Lower leg skin (tissue), 3 donors: ENCODE results near the gene ORMDL1.

Experiments used
- CTCF ChIP-seq, 3 donors: fragments of 450-650 bp; IDR thresholded peaks; one replicate each; pipeline ENCODE4 v1.5.1; 2016; ENCODE audit warnings: antibody characterized with exemption in 3 of 3, mild to moderate bottlenecking in 3 of 3, moderate library complexity in 2 of 3
- POLR2A ChIP-seq, 2 donors: fragments of 450-650 bp; IDR thresholded peaks; one replicate each; pipeline ENCODE4 v1.6.1; 2016 to 2017; ENCODE audit warnings: antibody characterized with exemption in 2 of 2, mild to moderate bottlenecking in 1 of 2, moderate library complexity in 1 of 2

GRCh38 chr2:189818249-189819038 lies 34.3 kb upstream of the ORMDL1 start:
- TF ChIP-seq CTCF (IDR thresholded peaks at IDR 0.05) = no peak
- TF ChIP-seq POLR2A (IDR thresholded peaks at IDR 0.05) = no peak
